HepG2 (cell line): Measurements from ENCODE around the gene EMCN. TPM values are rescaled to one million over a fixed set of nuclear protein-coding genes. Genes with fewer than 3 reads are reported as not detected.

Experiments
- ATAC-seq: fragments of 200-7000 bp; cut with Tn5 transposase; 3 replicates; pipeline ENCODE4 v1.9.1; 2020; ENCODE audit warnings: mild to moderate bottlenecking, moderate library complexity
- BruUV-seq: library from RNA; stranded (reverse); fragments of 400-500 nt; replicated peaks from 2 replicates; lab custom pipeline; 2021; lab: Mats Ljungman, UMichigan
- CTCF ChIA-PET: fragments of 300-600 bp; formaldehyde crosslinking; extraction: SDS; loops from one replicate; lab custom pipeline; 2021; ENCODE audit warnings: low total read pairs, inconsistent platforms, low intra/inter-chr PET ratio; lab: Yijun Ruan, JAX
- POLR2A ChIA-PET: fragments of 350-600 bp; sonication (Branson Sonifier 250); formaldehyde crosslinking; loops from one replicate; lab custom pipeline; 2020; ENCODE audit warnings: antibody characterized with exemption, inconsistent platforms; lab: Yijun Ruan, JAX
- DNase-seq: peaks from one replicate; pipeline ENCODE4 v3.0.0-alpha.2; 2015; ENCODE audit warnings: low spot score
- FAIRE-seq: peaks from 3 replicates; lab custom pipeline; 2011; peaks lifted over from hg19 to GRCh38; lab: Jason Lieb, UNC
- H2AFZ ChIP-seq: one replicate; pipeline ENCODE4 v1.6.1; 2011; ENCODE audit warnings: low read length, inconsistent platforms
- H3K27ac ChIP-seq: fragments of 300-600 bp; 3 replicates; pipeline ENCODE4 v1.8.0; 2011; ENCODE audit warnings: mixed run types, mild to moderate bottlenecking, mixed read lengths, low read length, inconsistent platforms; ENCODE audit not compliant: insufficient read depth; ENCODE audit errors: extremely low read length
- H3K27me3 ChIP-seq, 2 experiments: fragments of 200-600 bp in 1 of 2; 2 replicates in 1 of 2; 3 replicates in 1 of 2; pipeline versions ENCODE4 v1.6.0 to v1.8.0; 2011; ENCODE audit warnings: low read length in 2 of 2, mild to moderate bottlenecking in 2 of 2, moderate library complexity in 2 of 2, inconsistent platforms in 1 of 2; ENCODE audit not compliant: insufficient read depth in 2 of 2, control insufficient read depth in 1 of 2
- H3K36me3 ChIP-seq, 2 experiments: fragments of 200-600 bp in 1 of 2; replicated peaks in 1 of 2; 2 replicates in 1 of 2; 3 replicates in 1 of 2; pipeline versions ENCODE4 v1.5.1 to v1.8.0; 2011; ENCODE audit warnings: low read length in 2 of 2, inconsistent platforms in 1 of 2; ENCODE audit not compliant: insufficient read depth in 2 of 2, control insufficient read depth in 1 of 2
- H3K4me1 ChIP-seq: 2 replicates; pipeline ENCODE4 v1.5.1; 2012; ENCODE audit warnings: low read length, inconsistent platforms; ENCODE audit not compliant: insufficient read depth
- H3K4me2 ChIP-seq: 2 replicates; pipeline ENCODE4 v1.6.0; 2011; ENCODE audit warnings: low read depth, low read length, inconsistent platforms
- H3K4me3 ChIP-seq, 3 experiments: fragments of 200-600 bp in 1 of 3; sonication (generic), shearing (Covaris generic) in 1 of 3; replicated peaks in 1 of 3; 2 replicates each; pipeline ENCODE4 v1.5.1; 2011 to 2016; ENCODE audit warnings: low read length in 3 of 3, inconsistent platforms in 2 of 3, low read depth in 2 of 3, mild to moderate bottlenecking in 2 of 3, control low read depth in 1 of 3, mixed read lengths in 1 of 3; ENCODE audit not compliant: insufficient read depth in 1 of 3
- H3K79me2 ChIP-seq: one replicate; pipeline ENCODE4 v1.6.1; 2011; ENCODE audit warnings: low read length, inconsistent platforms; ENCODE audit not compliant: insufficient read depth
- H3K9ac ChIP-seq: 2 replicates; pipeline ENCODE4 v1.6.0; 2011; ENCODE audit warnings: mild to moderate bottlenecking, low read depth, low read length, inconsistent platforms; ENCODE audit not compliant: insufficient read depth
- H3K9me3 ChIP-seq: 2 replicates; pipeline ENCODE4 v1.5.1; 2012; ENCODE audit warnings: mild to moderate bottlenecking, low read length
- H4K20me1 ChIP-seq: 2 replicates; pipeline ENCODE4 v1.6.0; 2011; ENCODE audit warnings: inconsistent platforms, mild to moderate bottlenecking, low read length, moderate library complexity; ENCODE audit not compliant: insufficient read depth
- ARHGAP35 ChIP-seq: sonication (generic); formaldehyde crosslinking; IDR thresholded peaks from 2 replicates; pipeline ENCODE4 v1.9.0; 2022; ENCODE audit warnings: mild to moderate bottlenecking, inconsistent platforms, moderate library complexity, missing genetic modification reagents, borderline replicate concordance
- ATF3 ChIP-seq: sonication (generic); formaldehyde crosslinking; IDR thresholded peaks from 2 replicates; pipeline ENCODE4 v1.4.0; 2020; ENCODE audit warnings: missing genetic modification reagents
- KDM2A ChIP-seq: sonication (generic); formaldehyde crosslinking; IDR thresholded peaks from 2 replicates; pipeline ENCODE4 v1.4.0; 2020; ENCODE audit warnings: low read depth, missing genetic modification reagents, borderline replicate concordance
- KDM4B ChIP-seq: sonication (generic); formaldehyde crosslinking; IDR thresholded peaks from 2 replicates; pipeline ENCODE4 v1.4.0; 2020; ENCODE audit warnings: missing genetic modification reagents
- MTA1 ChIP-seq: sonication (generic); formaldehyde crosslinking; IDR thresholded peaks from 2 replicates; pipeline ENCODE4 v1.4.0; 2020; ENCODE audit warnings: missing genetic modification reagents, mild to moderate bottlenecking, borderline replicate concordance
- THRA ChIP-seq: sonication (generic); formaldehyde crosslinking; IDR thresholded peaks from 2 replicates; pipeline ENCODE4 v1.4.0; 2020; ENCODE audit warnings: missing genetic modification reagents, borderline replicate concordance
- ZBTB8A ChIP-seq: sonication (generic); formaldehyde crosslinking; IDR thresholded peaks from 2 replicates; pipeline ENCODE4 v1.4.0; 2020; ENCODE audit warnings: mild to moderate bottlenecking, low read depth, missing genetic modification reagents, borderline replicate concordance
- ZKSCAN1 ChIP-seq: fragments of 150-350 bp; IDR thresholded peaks from 2 replicates; pipeline ENCODE4 v1.6.1; 2014; ENCODE audit warnings: low read length
- ZNF451 ChIP-seq: sonication (generic); formaldehyde crosslinking; IDR thresholded peaks from 2 replicates; pipeline ENCODE4 v1.5.0; 2020; ENCODE audit warnings: mild to moderate bottlenecking, missing genetic modification reagents
- ZNF530 ChIP-seq: sonication (generic); formaldehyde crosslinking; IDR thresholded peaks from 2 replicates; pipeline ENCODE4 v1.5.0; 2020; ENCODE audit warnings: low read depth, mild to moderate bottlenecking, missing genetic modification reagents
- ZNF660 ChIP-seq: sonication (generic); formaldehyde crosslinking; IDR thresholded peaks from 2 replicates; pipeline ENCODE4 v1.5.1; 2020; ENCODE audit warnings: mild to moderate bottlenecking, low read depth, missing genetic modification reagents, borderline replicate concordance
- ZNF672 ChIP-seq: sonication (generic); formaldehyde crosslinking; IDR thresholded peaks from 2 replicates; pipeline ENCODE4 v1.8.1; 2022; ENCODE audit warnings: missing genetic modification reagents
- WGBS: methylation state at CpG from one replicate; pipeline ENCODE4 v1.1.6; 2017; ENCODE audit warnings: low lambda C conversion rate; 5-methylcytosine and 5-hydroxymethylcytosine counted together
- in situ Hi-C: cut with HindIII; loops from 2 replicates; pipeline ENCODE4 v1.10.0; 2017; ENCODE audit warnings: low pct_unique_long_range_greater_than_20kb; ENCODE audit not compliant: extremely low pct_ligation_motif_present
- intact Hi-C: fragments of 100-400 bp; cut with micrococcal nuclease; formaldehyde crosslinking; loops from one replicate; pipeline ENCODE4 v1.10.0; 2022; ENCODE audit not compliant: unreplicated experiment
- polyA plus RNA-seq, 8 experiments: library from polyadenylated mRNA; depleted of rRNA in 3 of 8; stranded (reverse) in 7 of 8; unstranded in 1 of 8; fragments of >200 nt; fragmentation: Illumina TruSeq in 4 of 8; extraction: Trizol in 4 of 8; gene quantifications; 2 replicates each; pipeline versions ENCODE4 v1.2.1 to v1.2.3, GENCODE V29; 2011 to 2016; ENCODE audit warnings: low read depth in 4 of 8, missing spikeins in 1 of 8, mixed read lengths in 1 of 8; ENCODE audit not compliant: insufficient read depth in 1 of 8
- total RNA-seq, 5 experiments: library from RNA; depleted of rRNA; stranded (reverse); fragments of >200 nt; fragmentation: Illumina TruSeq; extraction: Trizol; gene quantifications; 2 replicates each; pipeline ENCODE4 v1.2.3, GENCODE V29; 2016; ENCODE audit warnings: low read depth in 1 of 5
- TF ChIP-seq, protein P1 (sequence below): sonication (generic); formaldehyde crosslinking; IDR thresholded peaks from 2 replicates; pipeline ENCODE4 v1.8.0; 2022; ENCODE audit warnings: missing genetic modification reagents, low read depth, mild to moderate bottlenecking, borderline replicate concordance

EMCN gene
- total and polyA plus RNA-seq, 2 of the 13 experiments (the other 11 are each of a cell fraction or from before 2014, with no cell fraction given) = not detected

DNA sequence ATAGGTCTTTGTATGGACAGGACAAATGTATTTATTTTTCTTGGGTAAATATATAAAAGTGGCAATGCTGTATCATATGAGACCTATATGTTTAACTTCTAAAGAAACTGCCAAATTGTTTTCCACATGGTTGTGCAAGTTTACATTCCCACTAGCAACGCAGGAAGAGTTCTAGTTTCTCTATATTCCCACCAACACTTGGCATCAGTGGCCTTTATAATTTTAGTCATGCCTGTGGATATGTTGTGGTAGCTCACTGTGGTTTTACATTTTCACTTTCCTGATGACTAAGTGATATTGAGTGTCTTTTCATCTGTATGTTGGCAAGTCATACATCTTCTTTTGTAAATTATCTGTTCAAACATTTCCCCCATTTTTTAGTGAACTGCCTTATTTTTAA, 126.0 kb downstream of the EMCN start:
- Histone ChIP-seq H3K4me3 (no peak overlapping the region), H3K4me1 (no peaks in the 10 kb centered on the region), H3K9ac (no peak overlapping the region), H3K36me3 (no peaks in the 10 kb centered on the region), H3K4me2 (no peak overlapping the region), H3K27me3 (no peaks in the 10 kb centered on the region), H3K79me2 (no peaks in the 10 kb centered on the region), H2AFZ (no peak overlapping the region), H3K27ac (no peak overlapping the region), H4K20me1 (no peaks in the 10 kb centered on the region), H3K9me3 (no peaks in the 10 kb centered on the region)
- WGBS = 0% methylated on average over 1 of the region's 1 CpG
- in situ Hi-C loops = no loop called here
- no TSS peak for BruUV-seq
- DNase-seq (no peak), FAIRE-seq (no peak), ATAC-seq (no peak)
- ChIA-PET CTCF (no interaction called here), POLR2A (no interaction called here)
- intact Hi-C loops = no loop called here
- TF ChIP-seq ZNF672 (no peak), ARHGAP35 (CRISPR knock-in tag) (no peak), ATF3 (CRISPR knock-in tag) (no peak), ZNF451 (CRISPR knock-in tag) (no peak), THRA (CRISPR knock-in tag) (no peak), ZNF660 (no peak), ZBTB8A (no peak), ZKSCAN1 (no peak), MTA1 (CRISPR knock-in tag) (no peak), KDM4B (CRISPR knock-in tag) (no peak), ZNF530 (CRISPR knock-in tag) (no peak), KDM2A (no peak)
- TF ChIP-seq, protein P1, sequence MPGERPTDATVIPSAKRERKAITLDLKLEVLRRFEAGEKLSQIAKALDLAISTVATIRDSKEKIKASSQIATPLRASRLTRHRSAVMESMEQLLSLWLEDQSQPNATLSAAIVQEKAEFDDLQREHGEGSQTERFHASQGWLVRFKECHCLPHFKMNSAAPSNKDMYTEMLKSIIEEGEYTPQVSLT (CRISPR knock-in tag) = no peak
